Lower leg skin (tissue), 3 donors: ENCODE data around the gene RET.

Experiments used
- CTCF ChIP-seq, 3 donors: fragments of 450-650 bp; IDR thresholded peaks; one replicate each; pipeline ENCODE4 v1.5.1; 2016; ENCODE audit warnings: antibody characterized with exemption in 3 of 3, mild to moderate bottlenecking in 3 of 3, moderate library complexity in 2 of 3
- POLR2A ChIP-seq, 2 donors: fragments of 450-650 bp; IDR thresholded peaks; one replicate each; pipeline ENCODE4 v1.6.1; 2016 to 2017; ENCODE audit warnings: antibody characterized with exemption in 2 of 2, mild to moderate bottlenecking in 1 of 2, moderate library complexity in 1 of 2

- TF ChIP-seq CTCF (IDR thresholded peaks at IDR 0.05), result no peak
- no peak for TF ChIP-seq POLR2A (IDR thresholded peaks at IDR 0.05)
Measured at GRCh38 chr10:43038783-43039623, 37.9 kb upstream of the RET start.
